HG02840 (cell line): ENCODE measurements around the gene TENT5C.

Experiments
- ATAC-seq: cut with Tn5 transposase; IDR thresholded peaks from one replicate; pipeline ENCODE4 v1.9.1; 2021; ENCODE audit warnings: mild to moderate bottlenecking, moderate library complexity, moderate number of reproducible peaks; ENCODE audit not compliant: unreplicated experiment, low FRiP score

Gene TENT5C

DNA sequence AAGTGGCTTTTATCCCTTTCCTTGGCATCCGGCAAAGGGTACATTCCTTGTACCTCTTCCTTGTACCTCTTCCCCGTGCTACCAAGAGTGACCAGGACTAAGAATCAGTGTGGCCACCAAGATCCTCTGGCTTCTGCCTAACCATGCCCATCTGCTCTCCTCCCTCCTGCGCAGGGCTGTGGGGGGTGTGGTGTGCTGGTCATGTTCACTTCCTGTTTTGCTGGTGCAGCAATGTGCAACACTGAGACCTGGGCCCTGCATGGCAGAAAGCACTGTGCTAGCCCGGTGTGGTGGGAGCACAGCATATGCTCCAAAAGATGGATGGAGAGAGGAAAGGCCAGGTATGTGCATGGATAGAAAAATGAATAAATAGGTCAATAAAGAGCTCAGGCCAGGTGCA is 33.3 kb upstream of the TENT5C start:
- no peak for ATAC-seq

DNA sequence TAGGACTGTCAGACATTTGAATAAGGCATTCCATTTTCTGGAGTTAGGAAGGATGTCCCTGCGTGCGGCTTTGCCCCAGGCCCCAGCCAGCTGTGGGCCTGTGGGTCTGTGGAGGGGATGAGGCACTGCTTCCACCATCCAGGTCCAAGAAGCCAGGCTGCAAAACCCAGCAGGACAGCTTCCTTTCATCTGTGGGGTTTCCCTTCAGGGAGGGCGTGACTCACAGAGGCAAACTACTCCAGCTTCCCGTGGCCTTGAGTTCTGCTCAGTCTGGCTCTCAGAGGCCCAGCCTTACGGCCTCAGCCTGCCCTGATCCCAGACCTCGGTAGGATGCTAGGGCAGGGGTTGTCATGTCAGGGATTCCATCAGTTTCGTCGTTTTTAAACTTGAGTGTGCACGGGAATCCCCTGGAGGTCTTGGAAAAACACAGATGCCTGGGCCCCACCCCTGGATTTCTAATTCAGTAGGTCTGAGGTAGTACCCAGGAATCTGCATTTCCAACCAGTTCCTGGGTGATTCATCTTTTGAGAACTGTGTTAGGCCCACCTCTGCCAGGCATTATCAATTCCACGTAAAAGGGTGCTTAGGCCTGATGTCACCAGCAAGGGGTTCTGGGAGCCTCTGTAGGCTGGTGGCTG is 32.3 kb upstream of the TENT5C start:
- no peak for ATAC-seq

DNA sequence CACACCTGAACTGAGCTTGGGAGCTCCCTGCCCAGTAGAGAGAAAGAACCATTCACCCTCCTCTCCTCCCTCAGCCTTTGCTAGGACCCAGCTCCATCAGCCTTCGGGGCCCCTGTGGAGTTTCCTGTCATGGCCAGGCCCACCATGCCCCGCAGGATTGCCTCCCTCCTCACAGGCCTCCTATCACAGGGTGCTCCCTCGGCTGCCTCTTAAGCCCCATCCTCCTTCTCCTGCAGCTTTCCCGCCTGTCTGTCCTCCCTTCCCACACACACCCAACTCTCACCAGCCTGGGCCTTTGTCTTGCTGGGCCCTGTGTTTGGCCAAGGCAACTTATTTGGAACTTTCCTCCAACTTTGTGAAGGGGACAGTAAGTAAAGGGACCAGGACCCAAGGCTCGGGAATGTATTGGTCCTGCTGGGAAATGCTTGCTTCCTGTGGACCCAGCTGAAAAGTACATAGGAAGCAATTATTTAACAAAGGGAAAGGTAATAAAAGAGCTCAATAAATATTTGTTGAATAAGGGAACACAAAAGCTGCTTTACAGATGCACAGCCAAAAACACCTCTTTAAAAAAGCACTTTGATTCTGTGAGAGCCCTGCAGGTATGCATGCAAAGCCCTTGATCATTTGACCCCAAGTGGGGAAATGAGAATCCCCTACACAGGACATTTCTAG is 31.6 kb upstream of the TENT5C start:
- ATAC-seq = no peak

DNA sequence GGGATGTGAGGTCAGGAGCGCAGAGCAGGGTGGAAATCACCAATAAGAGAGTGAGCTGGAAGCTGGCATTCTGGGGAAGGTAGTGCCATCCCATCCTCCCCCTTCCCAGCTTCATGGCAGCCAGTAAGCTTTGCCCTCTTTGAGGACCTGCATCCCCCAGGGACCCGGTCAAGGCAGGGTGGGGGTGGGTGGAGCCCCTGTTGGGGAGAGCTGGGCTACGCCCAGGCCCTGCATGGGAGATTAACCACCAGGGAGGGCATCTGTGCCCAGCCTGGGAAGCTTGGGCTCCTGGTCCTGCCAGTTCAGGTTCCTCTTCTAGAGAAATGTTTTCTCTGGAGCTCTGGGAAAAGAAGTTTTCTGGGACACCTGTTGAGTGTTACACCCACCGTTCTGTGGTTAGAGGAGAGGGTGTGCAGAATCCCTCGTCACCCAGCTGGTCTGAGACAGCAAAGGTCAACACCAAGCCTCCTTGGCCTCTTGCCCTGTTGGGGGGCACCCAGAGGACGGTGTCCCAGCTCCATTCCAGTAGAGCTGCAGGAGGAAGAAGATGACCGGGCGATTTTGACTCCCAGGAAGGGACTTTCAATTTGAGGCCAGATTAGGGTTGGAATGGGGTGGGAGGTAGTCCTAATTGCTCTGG is 30.1 kb upstream of the TENT5C start:
- no peak for ATAC-seq

DNA sequence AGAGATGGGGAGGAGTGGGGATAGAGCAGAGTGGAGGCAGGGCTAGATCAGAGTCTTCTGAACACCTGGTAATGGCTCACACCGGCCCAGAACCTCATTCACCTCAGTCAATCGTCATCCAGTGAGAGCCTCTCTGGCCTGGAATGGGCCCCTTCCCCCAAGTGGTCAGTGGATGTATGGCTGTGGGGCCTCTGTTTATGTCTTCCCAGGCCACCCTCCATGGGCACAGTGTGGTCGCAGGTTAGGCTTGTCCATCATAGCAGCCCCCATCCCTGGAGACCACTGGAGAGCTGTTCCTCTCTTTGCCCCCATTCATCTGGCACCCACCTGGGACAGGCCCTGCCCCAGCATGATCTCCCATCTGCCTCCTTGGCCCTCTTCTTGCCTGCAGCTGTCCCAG is 29.6 kb upstream of the TENT5C start:
- no peak for ATAC-seq

DNA sequence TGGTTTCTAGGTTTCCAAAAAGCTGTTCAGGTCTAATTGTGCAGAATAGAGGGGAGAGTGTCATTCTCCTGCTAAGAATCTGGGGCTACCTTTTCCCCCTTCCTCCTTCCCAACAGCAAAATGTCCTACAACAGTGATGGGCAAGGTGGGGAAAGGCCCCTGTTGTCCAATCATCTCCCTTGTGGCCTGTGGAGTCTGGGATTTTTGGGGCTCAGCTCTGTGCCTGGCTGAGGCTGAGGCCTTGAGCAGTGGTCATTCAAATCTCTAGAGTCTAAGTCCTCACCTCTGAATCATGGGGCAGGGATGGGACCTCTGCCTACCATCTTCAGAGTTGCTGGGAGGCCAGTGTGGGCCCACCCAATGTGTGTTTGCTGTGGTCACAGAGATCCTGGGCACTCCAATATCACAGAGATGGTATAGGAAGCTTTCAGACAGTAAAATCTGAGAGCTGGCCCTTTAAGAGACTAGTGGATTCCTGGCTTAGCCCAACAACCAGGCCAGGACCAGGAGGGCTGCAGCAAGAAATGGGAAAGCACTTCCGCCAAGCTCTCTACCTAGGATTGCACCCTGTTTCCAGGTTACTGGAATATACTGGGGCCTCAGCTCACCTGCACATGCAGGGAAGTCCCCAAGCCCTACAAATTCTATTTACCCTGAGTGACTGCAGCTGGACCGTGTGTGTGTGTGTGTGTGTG is 28.5 kb upstream of the TENT5C start:
- ATAC-seq = no peak

DNA sequence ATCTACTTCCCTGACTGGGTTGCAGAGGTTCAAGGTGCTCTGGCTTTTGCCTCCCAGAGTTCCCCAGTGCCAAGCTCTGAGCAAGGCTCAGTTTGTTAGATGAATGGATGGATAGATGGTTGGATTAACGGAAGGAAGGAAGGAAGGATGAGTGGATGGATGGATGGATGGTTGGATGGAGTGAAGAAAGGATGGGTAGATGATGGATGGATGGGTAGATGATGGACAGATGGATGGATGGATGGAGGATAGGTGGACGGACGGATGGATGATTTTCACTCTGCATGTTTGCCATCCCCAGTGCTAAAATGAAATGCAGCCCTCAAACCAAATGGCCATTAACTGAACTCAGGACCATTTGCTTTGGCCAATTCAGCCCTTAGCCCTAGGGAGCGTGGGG is 27.4 kb upstream of the TENT5C start:
- ATAC-seq = no peak

DNA sequence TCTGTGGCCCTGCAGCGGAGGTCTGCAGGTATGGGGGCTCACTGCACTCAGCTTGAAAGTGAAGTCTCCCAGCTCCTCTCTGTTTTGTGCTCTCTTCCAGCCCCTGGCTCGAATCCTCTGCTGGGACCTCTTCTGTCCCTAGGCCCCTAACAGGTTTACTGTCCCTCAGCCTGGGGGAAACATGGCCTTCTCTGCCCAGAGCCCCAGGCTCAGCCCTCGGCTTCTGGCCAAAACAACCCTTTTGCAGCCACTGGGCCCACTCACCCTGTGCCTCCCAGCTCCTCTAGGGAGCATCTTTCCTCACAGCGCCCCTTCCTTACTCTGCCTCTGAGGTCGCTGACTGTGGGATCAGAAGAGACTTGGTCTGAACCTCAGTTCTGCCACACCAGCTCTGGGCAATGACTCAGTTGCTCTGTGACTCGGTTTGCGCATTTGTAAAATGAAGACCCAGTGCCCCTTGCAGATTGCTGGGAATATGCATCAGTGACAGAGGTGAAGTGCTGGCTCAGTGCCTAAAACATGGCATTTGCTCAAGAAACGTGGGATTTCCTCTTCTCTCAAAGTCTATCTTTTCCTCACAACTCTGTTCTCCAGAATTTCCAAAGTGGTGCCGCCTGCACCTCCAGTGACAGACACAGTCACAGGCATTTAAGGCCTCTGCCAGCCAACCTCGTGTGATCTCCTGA is 26.5 kb upstream of the TENT5C start:
- no peak for ATAC-seq

DNA sequence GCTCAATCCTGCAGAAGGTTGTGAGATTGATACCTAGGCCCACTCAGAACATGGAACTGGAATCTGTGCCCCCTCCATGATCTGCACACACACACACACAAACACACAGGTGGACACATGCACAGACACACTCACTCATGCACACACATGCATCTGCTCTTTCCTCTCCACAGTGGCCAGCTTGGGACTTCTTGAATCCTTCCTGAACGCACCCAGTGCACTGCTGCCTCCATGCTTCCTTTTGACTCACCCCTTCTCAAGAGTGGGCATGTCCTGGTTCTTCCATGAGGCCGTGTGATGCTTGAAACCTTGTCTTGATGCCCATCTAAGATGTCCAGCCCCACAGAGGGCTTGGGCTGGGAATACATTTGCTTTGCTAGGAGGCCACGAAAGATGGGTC is 25.4 kb upstream of the TENT5C start:
- ATAC-seq = no peak

DNA sequence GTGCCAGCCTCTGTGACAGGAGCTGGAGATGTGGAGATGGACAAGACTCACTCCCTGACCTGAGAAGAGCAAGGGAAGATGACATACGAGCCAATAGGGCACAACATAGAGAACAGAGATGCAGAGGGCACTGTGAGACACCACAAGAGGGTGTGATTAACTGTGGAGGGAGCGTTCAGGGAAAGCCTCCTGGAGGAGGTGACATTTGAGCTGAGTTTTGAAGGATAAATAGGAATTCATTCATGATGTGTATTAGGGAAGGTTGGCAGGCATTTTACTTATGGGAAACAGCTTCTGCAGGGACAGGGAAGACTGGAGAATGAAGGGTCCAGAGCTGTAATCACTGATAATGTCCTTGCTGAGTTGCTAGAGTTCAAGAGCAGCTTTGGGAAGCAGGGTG is 25.0 kb upstream of the TENT5C start:
- no peak for ATAC-seq

DNA sequence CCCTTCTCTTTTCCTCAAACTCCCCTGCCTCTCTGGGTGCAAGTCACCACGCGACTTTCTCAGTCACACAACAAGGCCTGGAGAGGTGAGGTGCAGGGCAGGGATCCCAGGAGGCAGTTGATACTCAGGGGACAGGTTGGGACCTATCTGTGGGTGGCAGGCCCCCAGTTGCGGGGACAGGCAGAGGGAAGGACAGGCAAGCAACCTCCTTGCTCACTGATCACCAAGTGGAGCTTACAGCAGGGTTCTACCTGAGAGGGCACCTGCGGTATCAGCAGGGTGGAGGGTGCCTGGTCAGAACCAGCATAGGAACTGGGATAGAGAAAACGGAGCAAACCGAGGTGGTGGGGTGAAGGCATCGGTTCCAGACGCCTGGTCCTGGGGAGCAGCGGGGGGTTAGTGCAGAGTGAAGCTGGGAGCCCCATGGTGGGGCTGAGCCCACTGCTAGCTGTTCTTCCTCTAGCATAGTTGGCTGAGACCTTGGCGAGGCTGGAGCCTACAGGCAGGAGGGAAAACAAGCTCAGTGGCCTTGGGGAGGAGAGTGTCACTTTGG is 24.4 kb upstream of the TENT5C start:
- ATAC-seq = no peak

DNA sequence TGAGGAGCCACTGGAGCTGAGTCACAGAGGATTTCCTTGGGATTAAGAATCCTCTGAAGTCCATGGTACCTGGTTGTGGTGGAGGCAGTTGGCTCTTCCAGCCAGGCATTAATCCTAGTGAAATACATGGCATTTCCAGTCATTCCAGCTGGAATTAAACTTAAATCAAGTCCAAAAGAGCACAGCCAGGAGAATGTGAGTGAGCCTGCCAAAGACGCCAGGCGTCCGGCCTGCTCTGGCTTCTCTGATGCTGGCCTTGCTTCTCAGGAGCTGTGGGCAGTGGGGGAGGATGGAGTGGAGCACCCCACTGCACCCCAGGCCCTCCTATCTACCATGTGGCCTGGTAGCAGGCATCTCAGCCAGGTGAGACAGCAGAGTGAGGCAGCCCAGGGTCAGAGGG is 23.4 kb upstream of the TENT5C start:
- ATAC-seq = no peak

DNA sequence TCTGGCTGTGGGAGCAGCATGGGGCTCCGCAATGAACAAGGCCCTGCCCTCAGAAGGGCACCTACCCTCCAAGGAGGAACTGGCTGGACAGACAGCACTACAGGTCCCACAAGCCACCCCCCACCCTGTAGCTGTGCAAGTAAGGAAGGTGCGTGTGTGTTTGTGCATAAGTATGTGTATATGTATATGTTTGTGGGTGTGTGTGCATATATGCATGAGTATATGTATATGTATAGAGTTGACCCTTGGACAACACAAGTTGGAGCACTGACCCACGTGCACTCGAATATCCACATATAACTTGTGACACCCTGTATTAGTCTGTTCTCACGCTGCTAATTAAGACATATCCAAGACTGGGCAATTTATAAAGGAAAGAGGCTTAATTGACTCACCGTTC is 22.6 kb upstream of the TENT5C start:
- ATAC-seq = no peak

DNA sequence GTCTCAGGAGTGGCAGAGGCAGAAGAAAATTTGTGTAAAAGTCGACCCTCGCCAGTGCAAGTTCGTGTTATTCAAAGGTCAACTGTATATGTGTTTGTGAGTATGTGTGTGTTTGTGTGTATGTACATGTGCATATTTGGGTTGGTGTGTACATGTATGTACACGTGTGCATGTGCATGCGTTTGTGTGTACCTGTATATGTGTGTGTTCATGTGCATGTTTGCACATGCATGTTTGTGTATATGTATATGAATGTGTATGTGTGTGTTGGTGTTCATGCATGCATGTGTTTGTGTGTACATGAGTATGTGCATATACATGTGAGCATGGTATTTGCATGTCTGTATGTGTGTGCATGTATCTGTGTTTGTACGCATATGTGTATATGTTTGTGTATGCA is 21.7 kb upstream of the TENT5C start:
- no peak for ATAC-seq

DNA sequence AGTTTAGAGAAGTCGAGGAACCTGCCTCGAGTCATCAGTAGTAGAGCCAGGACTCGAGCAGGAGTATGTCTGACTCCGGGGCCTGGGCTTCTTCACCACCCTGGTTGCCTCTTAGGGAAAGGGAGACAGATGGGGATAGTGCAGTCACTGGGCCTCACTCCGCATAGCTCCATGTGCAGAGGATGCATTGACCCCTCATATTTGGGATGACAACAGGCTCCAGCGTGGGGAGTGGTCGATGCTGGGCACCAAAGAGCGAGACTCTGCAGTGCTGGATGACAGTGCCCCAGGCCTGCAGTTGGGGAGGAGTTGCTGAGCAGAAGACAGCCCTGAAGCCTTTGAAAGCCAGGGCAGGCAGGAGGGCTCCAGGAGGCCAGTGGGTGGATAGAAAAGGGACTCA is 20.8 kb upstream of the TENT5C start:
- ATAC-seq = no peak

DNA sequence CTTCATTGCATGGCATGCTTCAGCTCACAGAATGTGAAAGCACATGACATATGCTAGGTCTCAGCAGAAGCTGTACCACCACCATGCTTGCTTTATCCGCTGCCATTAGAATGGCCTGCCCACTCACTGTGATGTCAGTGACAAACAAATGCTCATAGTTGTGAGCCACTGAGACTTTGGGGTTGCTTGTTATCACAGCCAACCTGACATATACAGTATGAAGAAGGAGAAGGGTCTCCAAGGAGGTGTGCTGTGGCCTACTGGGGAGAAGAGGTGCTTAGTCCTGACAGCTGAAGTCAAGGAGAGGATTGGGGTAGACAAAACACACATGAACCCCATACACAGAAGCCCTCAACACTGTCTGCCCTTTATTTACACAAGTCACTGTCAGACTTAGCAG is 19.5 kb upstream of the TENT5C start:
- ATAC-seq = no peak

DNA sequence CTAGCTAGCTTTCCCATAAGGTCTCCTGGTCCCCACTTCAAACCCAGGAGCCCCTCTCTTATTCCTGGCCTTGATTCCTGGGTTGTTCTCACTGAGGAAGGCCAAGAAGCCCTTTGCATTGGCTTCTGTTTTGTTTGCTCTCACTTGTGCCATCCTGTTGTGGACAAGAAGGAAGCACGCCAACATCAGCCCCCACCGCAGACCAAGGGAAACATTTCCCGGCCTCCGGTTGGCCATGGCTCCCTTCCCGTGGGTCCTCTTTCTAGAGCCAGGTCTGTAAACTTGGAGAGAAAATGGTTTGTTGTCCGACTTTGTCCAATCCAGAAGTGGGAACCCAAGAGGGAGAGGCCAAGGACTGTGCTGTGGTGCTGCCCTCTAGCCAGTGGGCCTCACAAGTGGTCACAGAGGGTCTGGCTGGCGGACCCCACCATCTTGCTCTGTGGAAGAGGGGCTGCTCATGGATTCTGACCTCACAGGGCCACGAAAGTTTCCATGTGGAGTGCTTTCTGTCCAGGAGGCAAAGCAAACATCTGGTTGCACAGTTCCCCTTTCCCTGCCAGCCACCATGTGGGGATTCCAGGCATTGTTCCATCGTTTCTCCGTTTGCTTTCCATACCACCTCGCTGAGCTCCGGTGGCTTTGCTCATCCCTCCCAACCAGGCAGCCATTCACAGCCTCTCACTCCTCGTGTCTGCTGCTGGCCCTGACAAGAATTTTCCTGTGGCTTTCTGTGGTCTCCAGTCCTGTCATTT is 18.9 kb upstream of the TENT5C start:
- no peak for ATAC-seq

DNA sequence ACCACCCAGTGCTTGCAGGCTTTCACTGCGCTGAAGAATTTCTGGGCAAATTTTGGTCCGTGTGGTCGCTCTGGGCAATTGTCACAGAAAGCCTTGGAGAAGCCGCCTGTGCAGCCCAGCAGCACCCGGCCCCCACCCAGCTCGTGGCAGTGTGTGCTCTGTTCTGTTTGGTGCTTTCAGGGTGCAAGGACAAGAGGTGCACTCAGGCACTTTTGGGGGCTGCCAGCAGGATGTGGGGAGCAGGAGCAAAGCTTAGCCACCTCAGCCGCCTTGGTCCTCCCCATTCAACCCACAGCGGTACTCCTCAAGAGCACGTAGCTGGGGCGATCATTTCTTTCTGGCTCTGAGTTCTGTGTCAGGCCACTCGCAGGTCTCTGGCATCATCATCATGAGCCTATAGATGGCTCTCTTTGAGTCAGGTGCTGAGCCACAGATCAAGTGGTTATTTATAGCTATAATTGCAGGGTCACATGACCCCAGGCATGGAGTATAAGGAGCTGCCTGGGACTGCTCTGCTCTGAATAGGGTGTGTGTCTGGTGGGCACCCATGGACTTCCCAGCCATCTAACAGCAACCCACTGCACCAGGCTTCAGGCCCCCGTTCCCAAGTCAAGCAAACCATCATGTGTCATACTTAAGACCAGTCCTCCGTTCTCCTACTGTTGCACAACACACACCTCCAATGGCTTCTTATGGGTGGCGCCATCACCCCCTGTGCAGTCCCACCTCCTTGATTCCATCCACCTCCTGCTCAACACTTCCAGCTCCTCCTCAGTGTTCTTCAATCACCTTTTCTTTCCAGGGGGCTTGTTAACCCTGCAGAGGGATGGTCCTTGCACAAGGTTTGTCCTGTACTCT is 18.1 kb upstream of the TENT5C start:
- ATAC-seq = no peak

DNA sequence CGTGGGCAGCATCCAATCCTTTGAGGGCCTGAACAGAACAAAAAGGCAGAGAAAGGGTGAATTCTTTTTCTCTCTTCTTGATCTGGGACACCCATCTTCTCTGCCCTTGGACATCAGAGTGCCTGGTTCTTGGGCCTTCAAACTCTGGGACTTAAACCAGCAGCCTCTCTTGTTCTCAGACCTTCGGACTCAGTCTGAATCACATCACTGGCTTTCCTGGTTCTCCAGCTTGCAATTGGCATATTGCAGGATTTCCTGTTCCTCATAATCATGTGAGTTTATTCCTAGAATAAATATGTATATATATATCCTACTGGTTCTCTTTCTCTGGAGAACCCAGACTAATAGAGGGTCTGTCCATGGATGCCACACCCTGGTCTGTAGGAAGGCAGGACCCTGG is 16.3 kb upstream of the TENT5C start:
- no peak for ATAC-seq
